ENCODE results near the gene NUDT8. TPM values are rescaled to one million over a fixed set of nuclear protein-coding genes. Genes with fewer than 3 reads are reported as not detected.

Gene NUDT8
- polyA plus RNA-seq, 1 of the 3 experiments (the other 2 are of a cell fraction) = 2.7 TPM

DNA sequence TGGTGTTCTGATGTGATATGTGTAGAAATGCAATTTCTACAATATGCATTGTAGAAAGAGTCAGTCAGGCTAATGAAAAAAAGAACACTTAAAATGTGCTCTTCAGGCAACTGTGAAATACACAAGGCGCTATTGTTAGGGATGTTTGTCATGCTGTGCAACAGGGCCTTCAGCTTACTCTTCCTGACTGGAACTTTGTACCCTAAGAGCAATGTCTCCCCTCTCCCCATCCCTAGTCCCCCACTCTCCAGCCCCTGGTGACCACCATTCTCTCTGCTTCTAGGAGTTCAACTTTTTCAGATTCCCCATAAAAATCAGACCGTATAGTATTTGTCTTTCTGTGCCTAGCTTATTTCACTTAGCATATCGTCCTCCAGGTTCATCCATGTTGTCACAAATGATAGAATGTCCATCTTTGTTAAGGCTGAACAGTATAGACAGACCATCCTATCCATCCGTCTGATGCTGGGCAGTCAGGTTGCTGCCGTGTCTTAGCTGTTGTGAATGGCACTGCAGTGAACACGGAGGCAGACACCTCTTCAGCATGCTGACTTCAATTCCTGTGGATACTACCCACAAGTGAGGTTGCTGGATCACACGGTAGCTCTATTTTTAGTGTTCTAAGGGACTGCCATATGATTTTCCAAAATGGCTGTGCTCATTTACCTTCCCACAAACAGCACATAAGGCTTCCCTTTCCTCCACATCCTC is 12.3 kb downstream of the NUDT8 start:
- Histone ChIP-seq H3K4me1 (ENCODE audit: control insufficient read depth in 1 of 2, insufficient read depth in 2 of 2, low read depth in 1 of 2, low read length in 1 of 2) (no peaks in the 10 kb centered on the region; a peak in 1 of 4 replicates), H3F3A (replicated peaks; ENCODE audit: insufficient read depth) (no peaks in the 10 kb centered on the region), H3K4me2 (no peak overlapping the region), H3K9me2 (no peaks in the 10 kb centered on the region), H4K20me1 (ENCODE audit: insufficient read depth) (peaks cover 2% of the 10 kb centered on the region; the same call in 1 of the 2 replicates), H3K27ac (ENCODE audit: low read depth in 2 of 2, low read length in 1 of 2) (no peak overlapping the region), H2AFZ (ENCODE audit: low read depth) (no peak overlapping the region), H3K9ac (no peak overlapping the region), H3K79me2 (ENCODE audit: insufficient read depth) (no peaks in the 10 kb centered on the region), H3K36me3 (replicated peaks in 1 of 2; ENCODE audit: control insufficient read depth in 1 of 2, insufficient read depth in 2 of 2, low read length in 1 of 2) (peaks cover 0 to 5% of the 10 kb centered on the region in 2 experiments), H3K9me3 (no peaks in the 10 kb centered on the region), H3K4me3 (ENCODE audit: low read depth in 2 of 2, low read length in 1 of 2) (no peak overlapping the region), H3K27me3 (ENCODE audit: insufficient read depth) (no peaks in the 10 kb centered on the region)
- CTCF ChIA-PET = interaction anchor here (1.0 to 7.1 kb wide), 5 partner anchors 10 to 115 kb away, joined by 3 to 107 read pairs (median 3); partner anchors contain the start of gene NUDT8
- 75% methylated on average over 7 of the region's 7 CpGs for WGBS (ENCODE audit: low lambda C conversion rate)
- TF ChIP-seq POLR2AphosphoS5 (IDR thresholded peaks at IDR 0.05; ENCODE audit: low read depth, low read length) = no peak
- TF ChIP-seq, protein P1, sequence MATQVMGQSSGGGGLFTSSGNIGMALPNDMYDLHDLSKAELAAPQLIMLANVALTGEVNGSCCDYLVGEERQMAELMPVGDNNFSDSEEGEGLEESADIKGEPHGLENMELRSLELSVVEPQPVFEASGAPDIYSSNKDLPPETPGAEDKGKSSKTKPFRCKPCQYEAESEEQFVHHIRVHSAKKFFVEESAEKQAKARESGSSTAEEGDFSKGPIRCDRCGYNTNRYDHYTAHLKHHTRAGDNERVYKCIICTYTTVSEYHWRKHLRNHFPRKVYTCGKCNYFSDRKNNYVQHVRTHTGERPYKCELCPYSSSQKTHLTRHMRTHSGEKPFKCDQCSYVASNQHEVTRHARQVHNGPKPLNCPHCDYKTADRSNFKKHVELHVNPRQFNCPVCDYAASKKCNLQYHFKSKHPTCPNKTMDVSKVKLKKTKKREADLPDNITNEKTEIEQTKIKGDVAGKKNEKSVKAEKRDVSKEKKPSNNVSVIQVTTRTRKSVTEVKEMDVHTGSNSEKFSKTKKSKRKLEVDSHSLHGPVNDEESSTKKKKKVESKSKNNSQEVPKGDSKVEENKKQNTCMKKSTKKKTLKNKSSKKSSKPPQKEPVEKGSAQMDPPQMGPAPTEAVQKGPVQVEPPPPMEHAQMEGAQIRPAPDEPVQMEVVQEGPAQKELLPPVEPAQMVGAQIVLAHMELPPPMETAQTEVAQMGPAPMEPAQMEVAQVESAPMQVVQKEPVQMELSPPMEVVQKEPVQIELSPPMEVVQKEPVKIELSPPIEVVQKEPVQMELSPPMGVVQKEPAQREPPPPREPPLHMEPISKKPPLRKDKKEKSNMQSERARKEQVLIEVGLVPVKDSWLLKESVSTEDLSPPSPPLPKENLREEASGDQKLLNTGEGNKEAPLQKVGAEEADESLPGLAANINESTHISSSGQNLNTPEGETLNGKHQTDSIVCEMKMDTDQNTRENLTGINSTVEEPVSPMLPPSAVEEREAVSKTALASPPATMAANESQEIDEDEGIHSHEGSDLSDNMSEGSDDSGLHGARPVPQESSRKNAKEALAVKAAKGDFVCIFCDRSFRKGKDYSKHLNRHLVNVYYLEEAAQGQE (IDR thresholded peaks at IDR 0.05; ENCODE audit: low read depth, low read length) = no peak
- TF ChIP-seq, protein P2, sequence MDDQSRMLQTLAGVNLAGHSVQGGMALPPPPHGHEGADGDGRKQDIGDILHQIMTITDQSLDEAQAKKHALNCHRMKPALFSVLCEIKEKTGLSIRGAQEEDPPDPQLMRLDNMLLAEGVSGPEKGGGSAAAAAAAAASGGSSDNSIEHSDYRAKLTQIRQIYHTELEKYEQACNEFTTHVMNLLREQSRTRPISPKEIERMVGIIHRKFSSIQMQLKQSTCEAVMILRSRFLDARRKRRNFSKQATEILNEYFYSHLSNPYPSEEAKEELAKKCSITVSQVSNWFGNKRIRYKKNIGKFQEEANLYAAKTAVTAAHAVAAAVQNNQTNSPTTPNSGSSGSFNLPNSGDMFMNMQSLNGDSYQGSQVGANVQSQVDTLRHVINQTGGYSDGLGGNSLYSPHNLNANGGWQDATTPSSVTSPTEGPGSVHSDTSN (IDR thresholded peaks at IDR 0.05) = no peak
- TF ChIP-seq RXRA (IDR thresholded peaks at IDR 0.05; ENCODE audit: borderline replicate concordance, low read depth) = no peak
- TF ChIP-seq, protein P3, sequence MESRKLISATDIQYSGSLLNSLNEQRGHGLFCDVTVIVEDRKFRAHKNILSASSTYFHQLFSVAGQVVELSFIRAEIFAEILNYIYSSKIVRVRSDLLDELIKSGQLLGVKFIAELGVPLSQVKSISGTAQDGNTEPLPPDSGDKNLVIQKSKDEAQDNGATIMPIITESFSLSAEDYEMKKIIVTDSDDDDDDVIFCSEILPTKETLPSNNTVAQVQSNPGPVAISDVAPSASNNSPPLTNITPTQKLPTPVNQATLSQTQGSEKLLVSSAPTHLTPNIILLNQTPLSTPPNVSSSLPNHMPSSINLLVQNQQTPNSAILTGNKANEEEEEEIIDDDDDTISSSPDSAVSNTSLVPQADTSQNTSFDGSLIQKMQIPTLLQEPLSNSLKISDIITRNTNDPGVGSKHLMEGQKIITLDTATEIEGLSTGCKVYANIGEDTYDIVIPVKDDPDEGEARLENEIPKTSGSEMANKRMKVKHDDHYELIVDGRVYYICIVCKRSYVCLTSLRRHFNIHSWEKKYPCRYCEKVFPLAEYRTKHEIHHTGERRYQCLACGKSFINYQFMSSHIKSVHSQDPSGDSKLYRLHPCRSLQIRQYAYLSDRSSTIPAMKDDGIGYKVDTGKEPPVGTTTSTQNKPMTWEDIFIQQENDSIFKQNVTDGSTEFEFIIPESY (IDR thresholded peaks at IDR 0.05; ENCODE audit: borderline replicate concordance, low read depth) = no peak
- TF ChIP-seq, protein P4, sequence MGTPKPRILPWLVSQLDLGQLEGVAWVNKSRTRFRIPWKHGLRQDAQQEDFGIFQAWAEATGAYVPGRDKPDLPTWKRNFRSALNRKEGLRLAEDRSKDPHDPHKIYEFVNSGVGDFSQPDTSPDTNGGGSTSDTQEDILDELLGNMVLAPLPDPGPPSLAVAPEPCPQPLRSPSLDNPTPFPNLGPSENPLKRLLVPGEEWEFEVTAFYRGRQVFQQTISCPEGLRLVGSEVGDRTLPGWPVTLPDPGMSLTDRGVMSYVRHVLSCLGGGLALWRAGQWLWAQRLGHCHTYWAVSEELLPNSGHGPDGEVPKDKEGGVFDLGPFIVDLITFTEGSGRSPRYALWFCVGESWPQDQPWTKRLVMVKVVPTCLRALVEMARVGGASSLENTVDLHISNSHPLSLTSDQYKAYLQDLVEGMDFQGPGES (IDR thresholded peaks at IDR 0.05; ENCODE audit: low read depth, low read length) = no peak
- TF ChIP-seq, protein P5, sequence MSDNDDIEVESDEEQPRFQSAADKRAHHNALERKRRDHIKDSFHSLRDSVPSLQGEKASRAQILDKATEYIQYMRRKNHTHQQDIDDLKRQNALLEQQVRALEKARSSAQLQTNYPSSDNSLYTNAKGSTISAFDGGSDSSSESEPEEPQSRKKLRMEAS (IDR thresholded peaks at IDR 0.05; ENCODE audit: low read depth) = no peak
- no peak for DNase-seq
- POLR2A ChIA-PET = no interaction called here

All from SK-N-SH (cell line).